Measurements from ENCODE around the gene CAMKK2. TPM values are rescaled to one million over a fixed set of nuclear protein-coding genes. Genes with fewer than 3 reads are reported as not detected.
"Not testable (repeated sequence)": the region's sequence is repeated elsewhere in the genome, so short reads cannot be mapped to it uniquely, and the experiment has no call there.

Gene CAMKK2
- total RNA-seq, 1 donor from 2014 or later, result 21.1 TPM

DNA sequence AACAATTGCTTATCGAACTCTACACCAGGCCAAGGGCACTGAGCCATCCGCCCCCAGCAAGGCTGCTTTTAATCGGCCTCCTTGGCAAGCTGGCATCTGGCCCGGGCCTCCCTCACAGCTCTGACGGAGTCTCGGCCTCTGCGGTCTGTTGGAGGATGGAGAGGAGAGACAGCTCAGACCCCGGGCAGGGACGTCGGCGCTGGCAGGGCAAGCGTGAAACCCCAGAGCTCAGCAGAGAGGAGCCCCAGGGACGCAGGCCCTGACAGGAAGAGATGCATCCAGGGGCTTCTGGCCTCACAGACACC, 17.5 kb downstream of the CAMKK2 start:
- DNase-seq (ENCODE audit: low read depth), result no peak

GRCh38 chr12:121278169-121279070, 18.1 kb downstream of the CAMKK2 start:
- no peak for DNase-seq (ENCODE audit: low read depth)

DNA sequence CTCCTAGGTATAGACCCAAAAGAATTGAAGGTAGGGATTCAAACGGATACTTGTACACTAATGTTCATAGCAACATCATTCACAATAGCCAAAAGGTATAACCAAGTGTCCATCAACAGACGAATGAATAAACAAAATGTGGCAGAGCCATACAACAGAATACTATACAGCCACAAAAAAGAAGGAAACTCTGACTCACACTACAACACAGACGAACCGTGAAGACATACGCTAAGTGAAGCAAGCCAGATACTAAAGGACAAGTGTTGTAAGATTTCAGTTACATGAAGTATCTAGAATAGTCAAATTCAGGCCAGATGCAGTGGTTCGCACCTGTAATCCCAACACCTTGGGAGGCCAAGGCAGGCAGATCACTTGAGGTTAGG, 19.1 kb downstream of the CAMKK2 start:
- DNase-seq (ENCODE audit: low read depth), result no peak

- DNase-seq (ENCODE audit: low read depth), result no peak
Observed at GRCh38 chr12:121274036-121274763, 22.3 kb downstream of the CAMKK2 start.

- no peak for DNase-seq (ENCODE audit: low read depth)
Observed at GRCh38 chr12:121273364-121273896, 23.1 kb downstream of the CAMKK2 start.

GRCh38 chr12:121267822-121268221, 28.7 kb downstream of the CAMKK2 start:
- DNase-seq (ENCODE audit: low read depth), result no peak

DNA sequence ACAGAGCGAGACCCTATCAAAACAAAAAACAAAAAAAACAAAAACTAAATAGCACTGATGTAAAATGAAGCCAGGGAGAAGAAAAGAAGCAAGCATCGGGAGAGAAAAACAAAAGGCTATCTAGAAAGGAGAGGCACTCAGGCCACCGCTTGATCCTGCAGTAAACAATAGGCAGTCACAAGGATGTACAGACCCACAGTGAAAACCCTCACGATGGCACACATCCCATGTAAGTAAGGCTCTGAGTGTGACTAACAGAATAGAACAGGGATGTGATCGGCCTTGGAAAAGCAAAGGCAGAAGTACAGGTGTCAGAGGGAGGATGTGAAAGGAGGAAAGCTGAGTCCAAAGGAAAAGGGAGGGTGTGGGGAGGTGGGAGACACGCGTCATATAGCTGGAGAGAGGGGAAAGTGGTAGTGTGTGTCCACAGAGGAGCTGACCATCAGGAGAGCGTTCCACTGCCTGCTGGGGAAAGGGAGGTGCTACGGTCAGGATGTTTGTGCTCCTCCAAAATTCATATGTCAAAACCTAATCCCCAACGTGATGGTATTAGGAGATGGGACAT, 31.5 kb downstream of the CAMKK2 start:
- DNase-seq (ENCODE audit: low read depth), result no peak

- DNase-seq (ENCODE audit: low read depth), result no peak
Observed at GRCh38 chr12:121264135-121264534, 32.4 kb downstream of the CAMKK2 start.

- DNase-seq (ENCODE audit: low read depth), result no peak
Observed at GRCh38 chr12:121263206-121263935, 33.1 kb downstream of the CAMKK2 start.

- DNase-seq (ENCODE audit: low read depth), result no peak
Observed at GRCh38 chr12:121261398-121261797, 35.1 kb downstream of the CAMKK2 start.

GRCh38 chr12:121260091-121260490, 36.4 kb downstream of the CAMKK2 start:
- DNase-seq (ENCODE audit: low read depth), result no peak

- no peak for DNase-seq (ENCODE audit: low read depth)
Observed at GRCh38 chr12:121259074-121259473, 37.4 kb downstream of the CAMKK2 start.

- DNase-seq (ENCODE audit: low read depth), result not testable (repeated sequence)
Observed at GRCh38 chr12:121257704-121258449, 38.6 kb downstream of the CAMKK2 start.

GRCh38 chr12:121255433-121255832, 41.1 kb downstream of the CAMKK2 start:
- no peak for DNase-seq (ENCODE audit: low read depth)

DNA sequence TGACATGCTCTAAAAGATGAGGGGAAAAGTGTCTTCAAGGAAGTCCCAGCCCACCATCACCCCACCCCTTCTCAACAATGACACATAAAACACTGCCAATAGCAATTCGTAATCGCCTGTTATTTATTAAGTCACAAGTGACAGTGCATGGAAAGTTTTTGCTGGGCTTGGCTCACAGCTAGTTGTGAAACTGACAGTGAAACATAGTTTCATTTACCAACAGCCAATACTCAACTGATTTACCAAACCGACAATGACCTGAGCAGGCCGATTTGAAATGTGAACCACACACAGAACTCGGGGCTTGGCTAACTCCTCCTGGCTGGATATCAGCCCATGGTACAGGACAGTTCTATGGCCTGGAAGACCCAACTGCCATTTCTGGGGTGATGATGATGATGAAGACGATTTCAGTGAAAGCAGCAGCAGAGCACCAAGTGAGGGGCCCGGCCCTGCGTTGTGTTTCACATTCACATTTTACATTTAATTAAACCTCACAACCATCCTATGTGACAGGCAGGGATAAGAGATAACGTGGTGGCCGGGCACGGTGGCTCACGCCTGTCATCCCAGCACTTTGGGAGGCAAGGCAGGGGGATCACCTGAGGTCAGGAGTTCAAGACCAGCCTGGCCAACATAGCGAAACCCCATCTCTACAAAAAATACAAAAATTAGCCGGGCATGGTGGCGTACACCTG, 42.7 kb downstream of the CAMKK2 start:
- no peak for DNase-seq (ENCODE audit: low read depth)

- DNase-seq (ENCODE audit: low read depth), result no peak
Observed at GRCh38 chr12:121252712-121253345, 43.7 kb downstream of the CAMKK2 start.

DNA sequence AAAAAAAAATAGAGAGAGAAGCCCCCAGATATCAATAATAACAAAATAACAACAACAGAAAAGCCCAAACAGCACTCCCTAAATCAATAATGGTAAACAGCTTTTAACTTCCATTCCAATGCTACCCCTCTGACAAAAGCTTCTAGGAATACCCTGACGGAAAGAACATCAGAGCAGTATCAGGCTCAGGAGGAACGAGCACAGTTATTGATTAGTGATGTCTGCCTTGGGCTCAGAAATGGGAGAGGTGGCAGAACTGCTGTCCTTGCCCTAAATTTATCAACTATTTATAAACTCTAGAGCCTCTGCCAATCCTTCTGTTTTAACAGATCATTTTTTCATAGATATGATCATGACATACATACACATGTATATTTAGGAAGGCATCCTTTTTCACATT, 44.7 kb downstream of the CAMKK2 start:
- no peak for DNase-seq (ENCODE audit: low read depth)

- DNase-seq (ENCODE audit: low read depth), result no peak
Observed at GRCh38 chr12:121250359-121250758, 46.1 kb downstream of the CAMKK2 start.

GRCh38 chr12:121248622-121249021, 47.9 kb downstream of the CAMKK2 start:
- DNase-seq (ENCODE audit: low read depth), result no peak

All from renal cortical epithelial cell (primary cell).